ENCODE results near the gene CERS6. TPM values are rescaled to one million over a fixed set of nuclear protein-coding genes. Genes with fewer than 3 reads are reported as not detected.

Gene CERS6
- total and polyA plus RNA-seq, 3 donors from 2014 or later, result 24.7 to 71.0 (median 59.4) TPM

- DNase-seq, result no peak
- no peak overlapping the region for H3K4me3 ChIP-seq
- TF ChIP-seq CTCF (IDR thresholded peaks at IDR 0.05), result no peak
- no peak for TF ChIP-seq POLR2A (IDR thresholded peaks at IDR 0.05)
- H3K27me3 ChIP-seq, result no peaks in the 10 kb centered on the region
- H3K4me1 ChIP-seq, result no peaks in the 10 kb centered on the region
- no peak overlapping the region for H3K27ac ChIP-seq
- H3K36me3 ChIP-seq (ENCODE audit: low read depth, missing control alignments), result no peaks in the 10 kb centered on the region
- intact Hi-C loops (cut with DNase I; ENCODE audit: low total_unique reads), result no loop called here
- 83 to 90% methylated on average over 4 of the region's 4 CpGs for WGBS, 2 donors
- no peaks in the 10 kb centered on the region for H3K9me3 ChIP-seq
Observed at GRCh38 chr2:168679081-168679480, 223.0 kb downstream of the CERS6 start.

- no peak for DNase-seq
- WGBS, 2 donors, result 86% methylated on average over 8 of the region's 8 CpGs
- no peaks in the 10 kb centered on the region for H3K27me3 ChIP-seq
Observed at GRCh38 chr2:168679741-168680310, 223.8 kb downstream of the CERS6 start.

GRCh38 chr2:168683996-168684395 is 227.9 kb downstream of the CERS6 start:
- 86 to 95% methylated on average over 1 of the region's 1 CpG for WGBS, 2 donors
- intact Hi-C loops (cut with DNase I; ENCODE audit: low total_unique reads), result no loop called here

More at GRCh38 chr2:168679741-168680310, 223.8 kb downstream of the CERS6 start:
- Histone ChIP-seq H3K9me3 (no peaks in the 10 kb centered on the region), H3K27ac (no peak overlapping the region), H3K4me1 (no peaks in the 10 kb centered on the region), H3K36me3 (ENCODE audit: low read depth, missing control alignments) (no peaks in the 10 kb centered on the region), H3K4me3 (no peak overlapping the region)
- intact Hi-C loops (cut with DNase I; ENCODE audit: low total_unique reads), result no loop called here
- TF ChIP-seq POLR2A (IDR thresholded peaks at IDR 0.05) (no peak), CTCF (IDR thresholded peaks at IDR 0.05) (no peak)

GRCh38 chr2:168684921-168685599 is 229.0 kb downstream of the CERS6 start:
- Histone ChIP-seq H3K36me3 (ENCODE audit: low read depth, missing control alignments) (no peaks in the 10 kb centered on the region), H3K4me3 (no peak overlapping the region), H3K4me1 (no peaks in the 10 kb centered on the region), H3K27me3 (no peaks in the 10 kb centered on the region), H3K27ac (no peak overlapping the region), H3K9me3 (no peaks in the 10 kb centered on the region)
- no peak for DNase-seq
- intact Hi-C loops (cut with DNase I; ENCODE audit: low total_unique reads), result no loop called here
- 86 to 89% methylated on average over 3 of the region's 3 CpGs for WGBS, 2 donors
- TF ChIP-seq CTCF (IDR thresholded peaks at IDR 0.05), result no peak
- no peak for TF ChIP-seq POLR2A (IDR thresholded peaks at IDR 0.05)

More at GRCh38 chr2:168683996-168684395, 227.9 kb downstream of the CERS6 start:
- no peaks in the 10 kb centered on the region for H3K27me3 ChIP-seq
- DNase-seq, result no peak
- H3K4me1 ChIP-seq, result no peaks in the 10 kb centered on the region
- no peak overlapping the region for H3K27ac ChIP-seq
- TF ChIP-seq CTCF (IDR thresholded peaks at IDR 0.05) (no peak), POLR2A (IDR thresholded peaks at IDR 0.05) (no peak)
- no peaks in the 10 kb centered on the region for H3K9me3 ChIP-seq
- no peaks in the 10 kb centered on the region for H3K36me3 ChIP-seq (ENCODE audit: low read depth, missing control alignments)
- H3K4me3 ChIP-seq, result no peak overlapping the region

Measured in testis (tissue), 3 donors.